ENCODE data around the gene SPRR3.
"Not testable (repeated sequence)": the region's sequence is repeated elsewhere in the genome, so short reads cannot be mapped to it uniquely, and the experiment has no call there.

Gene SPRR3

DNA sequence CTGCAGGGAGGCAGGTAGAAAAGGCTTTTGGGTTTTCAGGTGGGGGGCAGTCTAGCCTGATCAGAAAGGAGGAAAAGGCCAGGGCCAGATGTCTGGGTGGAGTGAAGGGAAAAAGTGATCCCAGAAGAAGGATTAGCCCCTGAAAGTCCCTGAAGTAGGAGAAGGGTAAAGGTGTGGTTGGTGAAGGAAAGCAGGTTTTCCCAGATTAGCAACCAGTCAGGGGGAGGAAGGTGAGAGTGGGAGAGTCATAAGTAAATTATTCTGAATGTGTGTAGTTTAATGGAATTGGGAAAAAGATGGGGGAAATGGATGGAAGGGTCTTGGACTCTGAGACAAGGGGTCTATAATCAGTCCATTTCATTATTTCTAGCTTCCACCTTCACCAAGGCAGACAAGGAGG is 18.3 kb upstream of the SPRR3 start:
- DNase-seq (ENCODE audit: low read depth in 1 of 2, low spot score in 1 of 2) = no peak

DNA sequence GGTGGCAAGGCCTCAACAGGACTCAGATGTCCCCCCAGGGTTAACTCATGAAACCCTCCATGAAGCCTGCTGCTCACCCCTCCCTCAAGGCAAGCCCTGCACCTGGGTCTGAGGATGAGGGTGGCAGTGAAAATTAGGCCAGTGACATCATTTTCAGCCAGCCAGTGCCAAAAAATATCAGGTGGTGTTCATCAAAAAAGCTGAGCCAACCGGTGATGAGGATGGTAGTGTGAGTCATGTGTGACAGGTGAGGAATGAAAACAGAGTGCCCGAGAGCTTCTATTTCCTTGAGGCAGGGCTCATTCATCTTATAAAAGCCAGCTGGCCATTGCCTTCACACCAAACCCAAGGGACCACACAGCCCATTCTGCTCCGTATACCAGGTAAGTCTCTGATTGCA is 17.8 kb upstream of the SPRR3 start, which contains the start of gene SPRR1A:
Gene SPRR1A (plus strand): TSS at position 339 of the 400 bp plus-strand sequence. CDS start 1,150 bp downstream, outside the sequence.
- no peak for DNase-seq (ENCODE audit: low read depth in 1 of 2, low spot score in 1 of 2)

DNA sequence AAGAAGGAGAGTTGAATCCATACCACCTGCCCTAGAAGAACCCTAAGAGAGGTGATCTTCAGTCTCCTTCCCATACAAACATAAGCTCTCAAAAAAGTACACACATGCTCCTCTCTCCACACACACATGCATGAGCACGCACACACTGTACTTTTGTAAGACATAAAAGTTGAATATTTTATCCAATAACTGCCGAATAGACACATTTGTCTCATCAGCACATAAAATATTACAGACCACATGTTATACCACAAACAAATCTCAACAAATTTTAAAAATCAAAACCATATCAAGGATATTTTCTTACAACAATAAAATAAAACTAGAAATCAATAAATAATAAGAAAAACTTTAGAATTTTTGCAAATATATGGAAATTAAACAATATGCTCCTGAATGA is 15.0 kb upstream of the SPRR3 start:
- no peak for DNase-seq (ENCODE audit: low read depth in 1 of 2, low spot score in 1 of 2)

DNA sequence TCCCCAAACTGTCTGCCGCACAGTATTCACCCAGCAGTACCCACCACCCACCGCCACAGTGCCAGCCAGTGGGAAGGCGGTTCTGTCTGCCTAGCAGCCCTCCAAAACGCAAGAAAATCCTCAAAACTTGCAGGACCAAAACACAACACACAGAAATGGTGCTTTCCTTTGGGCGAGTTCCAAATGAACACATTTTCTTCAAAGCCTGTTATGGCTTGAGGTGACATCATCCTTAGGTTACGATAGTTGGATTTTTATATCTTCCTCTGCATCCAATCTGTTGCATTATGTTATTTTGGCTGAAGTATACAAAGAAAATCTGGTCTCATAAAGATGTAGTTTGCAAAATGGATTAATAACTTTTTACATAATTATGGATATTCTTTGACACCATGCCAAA is 8.4 kb upstream of the SPRR3 start:
- no peak for DNase-seq (ENCODE audit: low read depth in 1 of 2, low spot score in 1 of 2)

DNA sequence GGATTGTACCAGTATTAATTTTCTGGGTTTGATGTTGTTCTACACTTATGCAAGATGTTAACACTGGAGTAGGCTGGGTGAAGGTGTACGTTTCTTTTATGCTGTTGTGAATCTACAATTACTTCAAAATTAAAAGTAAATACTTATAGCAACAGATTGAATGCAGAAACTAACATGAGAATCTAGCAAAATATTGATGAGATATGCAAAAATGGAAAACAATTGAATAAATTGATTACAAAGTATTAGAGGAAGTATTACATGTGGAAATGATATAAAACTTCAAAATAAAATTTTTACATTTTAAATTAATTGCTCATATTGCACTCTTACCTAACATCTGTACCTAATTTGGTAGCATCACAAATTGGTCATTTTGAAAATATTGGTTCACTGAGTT is 5.7 kb upstream of the SPRR3 start:
- DNase-seq (ENCODE audit: low read depth in 1 of 2, low spot score in 1 of 2) = no peak

DNA sequence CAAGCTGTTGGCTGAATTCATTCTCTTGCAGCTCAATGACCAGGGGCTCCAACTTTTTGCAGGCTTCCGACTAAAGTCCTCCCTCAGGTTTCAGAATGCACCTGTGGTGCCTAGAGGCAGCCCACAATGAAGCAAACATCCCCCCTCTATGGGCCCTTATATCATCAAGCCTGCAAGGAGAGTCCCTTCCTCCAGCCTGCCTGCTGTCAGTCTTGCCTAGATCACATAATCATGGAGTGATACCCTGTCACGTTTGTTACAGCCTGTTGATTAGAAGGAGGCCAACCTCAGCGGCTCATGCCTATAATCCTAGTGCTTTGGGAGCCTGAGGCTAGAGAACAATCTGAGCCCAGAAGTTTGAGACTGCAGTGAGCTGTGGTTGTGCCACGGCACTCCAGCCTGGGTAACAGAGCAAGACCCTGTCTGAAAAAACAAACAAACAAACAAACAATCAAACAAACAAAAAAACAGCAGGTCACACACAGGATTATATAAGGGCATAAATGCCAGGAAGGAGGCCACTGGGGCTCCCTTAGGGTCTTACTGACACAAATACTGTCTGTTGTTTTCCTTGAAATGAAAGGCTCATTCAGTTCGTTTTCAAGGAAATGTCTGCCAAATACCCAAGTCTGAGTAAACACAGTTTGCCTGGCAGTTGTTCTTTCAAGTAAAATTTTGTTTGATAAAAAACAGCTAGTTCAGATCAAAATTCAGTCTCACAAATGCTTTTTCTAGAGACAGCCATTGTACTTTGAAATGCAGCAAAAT is 4.7 kb upstream of the SPRR3 start:
- DNase-seq (ENCODE audit: low read depth in 1 of 2, low spot score in 1 of 2) = no peak

DNA sequence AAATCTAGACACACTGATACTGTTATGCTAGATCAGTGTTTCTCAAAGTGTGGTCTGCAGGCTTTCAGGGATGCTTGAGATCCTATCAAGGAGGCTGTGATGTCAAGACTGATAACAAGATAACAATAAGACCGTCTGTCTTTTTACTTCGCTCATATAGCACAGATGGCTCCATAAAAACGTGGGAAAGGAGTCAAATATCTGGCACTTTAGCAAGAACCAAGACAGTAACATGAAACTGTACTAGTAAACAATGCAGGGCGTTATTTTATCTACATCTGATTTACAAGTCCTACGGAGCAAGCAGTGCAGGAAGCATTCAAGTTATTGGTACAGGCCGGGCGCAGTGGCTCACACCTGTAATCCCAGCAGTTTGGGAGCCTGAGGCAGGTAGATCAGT is 3.6 kb upstream of the SPRR3 start:
- no peak for DNase-seq (ENCODE audit: low read depth in 1 of 2, low spot score in 1 of 2)

DNA sequence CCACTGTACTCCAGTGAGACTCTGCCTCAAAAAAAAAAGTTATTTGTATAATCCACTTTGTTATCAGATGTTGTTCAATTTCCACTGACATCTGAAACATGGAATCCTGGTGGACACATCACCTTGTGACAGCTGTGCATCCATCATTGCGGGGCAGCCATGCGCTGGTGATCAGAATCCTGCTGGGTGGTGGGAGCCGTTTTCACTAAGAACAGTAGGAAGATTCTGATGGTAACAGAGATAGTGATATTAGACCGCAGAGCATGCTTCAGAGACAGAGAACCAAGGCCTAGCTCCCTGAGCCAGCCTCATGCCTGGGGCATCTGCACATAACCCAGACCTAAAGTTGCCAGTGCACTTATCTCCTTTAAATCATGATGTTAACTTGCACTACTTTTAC is 3.1 kb upstream of the SPRR3 start:
- DNase-seq (ENCODE audit: low read depth in 1 of 2, low spot score in 1 of 2) = no peak

DNA sequence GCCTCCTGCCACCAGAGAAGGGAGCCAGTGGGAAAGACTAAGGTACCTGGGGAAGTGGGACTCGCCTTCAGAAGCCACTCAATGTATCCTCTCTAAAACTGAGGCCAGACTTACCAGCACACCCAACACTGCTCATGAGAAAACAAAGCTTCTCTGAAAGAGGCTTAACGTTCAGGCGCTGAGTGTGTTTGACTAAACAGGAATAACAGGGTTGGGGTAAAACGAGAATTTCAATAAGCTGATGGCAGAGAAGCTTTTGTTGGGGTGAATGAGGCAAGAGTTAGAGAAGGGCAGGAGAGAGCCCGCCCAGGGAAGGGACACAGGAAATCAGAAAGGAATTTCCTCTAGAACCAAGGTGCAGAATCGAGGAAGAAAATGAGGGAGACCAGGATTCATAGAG is 1.7 kb upstream of the SPRR3 start:
- no peak for DNase-seq (ENCODE audit: low read depth in 1 of 2, low spot score in 1 of 2)

DNA sequence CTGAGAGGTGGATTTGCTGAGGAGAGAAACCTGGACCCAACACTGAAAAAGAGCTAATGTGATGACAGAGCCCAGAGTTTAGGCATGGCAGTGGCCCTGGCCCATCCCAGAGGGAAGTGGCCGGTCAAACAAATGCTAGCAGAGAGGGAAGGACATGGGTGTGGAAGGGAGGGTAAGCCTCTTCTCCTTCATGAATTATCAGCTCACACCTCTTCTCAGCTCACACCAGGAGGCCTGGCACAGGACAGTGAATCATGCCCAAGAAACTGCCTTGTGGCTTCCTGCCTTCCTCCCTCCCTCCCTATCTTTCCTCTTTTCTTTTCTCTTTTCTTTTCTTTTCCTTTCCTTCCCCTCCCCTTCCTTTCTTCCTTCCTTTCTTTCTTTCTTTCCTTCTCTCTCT is 1.3 kb upstream of the SPRR3 start:
- no peak for DNase-seq (ENCODE audit: low read depth in 1 of 2, low spot score in 1 of 2)

DNA sequence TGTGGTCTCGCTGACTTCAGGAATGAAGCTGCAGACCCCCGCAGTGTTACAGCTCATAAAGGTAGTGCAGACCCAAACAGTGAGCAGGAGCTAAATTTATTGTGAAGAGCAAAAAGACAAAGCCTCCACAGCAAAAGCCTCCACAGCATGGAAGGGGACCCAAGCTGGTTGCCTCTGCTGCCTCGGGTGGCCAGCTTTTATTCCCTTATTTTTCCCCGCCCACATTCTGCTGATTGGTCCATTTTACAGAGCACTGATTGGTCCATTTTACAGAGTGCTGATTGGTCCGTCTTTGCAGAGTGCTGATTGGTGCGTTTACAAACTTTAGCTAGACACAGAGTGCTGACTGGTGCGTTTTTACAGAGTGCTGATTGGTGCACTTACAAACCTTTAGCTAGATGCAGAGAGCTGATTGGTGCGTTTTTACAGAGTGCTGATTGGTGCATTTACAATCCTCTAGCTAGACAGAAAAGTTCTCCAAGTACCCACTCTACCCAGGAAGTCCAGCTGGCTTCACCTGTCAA is 9.7 kb downstream of the SPRR3 start:
- not testable (repeated sequence) for DNase-seq (ENCODE audit: low read depth in 1 of 2, low spot score in 1 of 2)

DNA sequence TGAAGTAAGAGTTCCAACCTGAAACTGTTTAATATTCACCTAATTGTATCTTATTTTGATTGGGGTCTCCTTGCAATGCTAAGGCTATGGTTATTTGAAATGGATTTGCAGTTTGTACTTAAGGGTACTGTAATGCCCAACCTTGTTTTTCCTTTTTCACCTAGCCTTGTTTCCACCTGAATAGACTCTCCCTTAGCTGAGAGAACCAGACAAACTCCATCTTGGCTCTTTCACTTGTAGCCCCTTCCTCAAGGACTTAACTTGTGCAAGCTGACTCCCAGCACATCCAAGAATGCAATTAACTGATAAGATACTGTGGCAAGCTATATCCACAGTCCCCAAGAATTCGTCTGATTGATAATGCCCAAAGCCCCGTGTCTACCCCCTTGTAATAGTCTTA is 20.3 kb downstream of the SPRR3 start:
- not testable (repeated sequence) for DNase-seq (ENCODE audit: low read depth in 1 of 2, low spot score in 1 of 2)

DNA sequence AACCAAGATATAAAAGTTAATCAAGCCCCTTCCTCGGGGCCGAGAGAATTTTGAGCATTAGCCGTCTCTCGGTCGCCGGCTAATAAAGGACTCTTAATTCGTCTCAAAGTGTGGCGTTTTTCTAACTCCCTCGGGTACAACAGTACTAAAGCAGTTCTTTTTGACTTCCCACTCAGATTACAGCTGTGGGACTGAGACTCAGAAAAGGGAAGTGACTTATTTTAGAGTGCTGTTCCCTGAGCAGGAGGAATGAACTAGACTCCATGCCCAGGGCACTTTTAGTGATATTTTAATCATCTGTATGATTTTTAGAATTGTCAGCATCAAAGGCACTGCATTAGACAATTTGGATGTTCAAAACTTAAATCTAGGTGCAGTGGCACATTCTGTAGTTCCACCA is 20.8 kb downstream of the SPRR3 start:
- not testable (repeated sequence) for DNase-seq (ENCODE audit: low read depth in 1 of 2, low spot score in 1 of 2)

DNA sequence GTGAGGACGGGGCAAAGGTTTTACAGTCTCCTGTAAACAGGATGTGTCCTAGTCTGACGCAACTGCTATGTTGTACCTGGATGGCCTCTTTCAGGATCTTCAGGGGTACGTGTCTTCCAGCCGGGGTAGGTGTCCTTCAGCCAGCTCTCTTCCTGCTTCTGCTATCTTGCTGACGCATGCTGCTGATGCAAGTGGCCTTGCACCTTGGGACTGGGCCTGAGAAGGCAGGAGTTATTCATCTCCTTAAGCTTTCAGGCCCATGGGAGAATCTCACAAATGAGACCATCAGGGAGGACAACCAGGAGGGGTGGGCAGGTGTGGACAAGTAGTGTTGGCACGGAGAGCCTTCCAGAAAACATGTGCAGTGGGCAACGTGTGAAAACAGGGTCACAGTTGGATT is 21.6 kb downstream of the SPRR3 start:
- no peak for DNase-seq (ENCODE audit: low read depth in 1 of 2, low spot score in 1 of 2)

DNA sequence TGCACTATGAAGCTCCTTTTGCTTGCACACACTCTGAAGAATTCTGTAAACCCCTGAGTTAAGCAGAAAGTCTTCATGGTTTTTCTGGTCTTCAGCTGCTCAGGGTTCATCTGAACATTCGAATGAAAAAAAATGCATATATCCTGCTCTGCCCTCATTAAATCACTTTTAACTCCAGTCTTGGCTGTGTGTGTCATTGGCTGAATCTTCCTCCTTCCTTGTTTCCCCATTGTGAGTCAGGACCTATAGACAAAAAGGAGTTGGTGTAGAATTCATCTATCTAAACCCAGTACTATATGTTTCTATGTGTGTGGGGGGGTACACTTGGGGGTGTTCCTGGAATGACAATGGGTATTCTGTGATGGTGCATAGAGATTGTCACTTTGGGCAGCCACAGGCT is 22.9 kb downstream of the SPRR3 start:
- no peak for DNase-seq (ENCODE audit: low read depth in 1 of 2, low spot score in 1 of 2)

DNA sequence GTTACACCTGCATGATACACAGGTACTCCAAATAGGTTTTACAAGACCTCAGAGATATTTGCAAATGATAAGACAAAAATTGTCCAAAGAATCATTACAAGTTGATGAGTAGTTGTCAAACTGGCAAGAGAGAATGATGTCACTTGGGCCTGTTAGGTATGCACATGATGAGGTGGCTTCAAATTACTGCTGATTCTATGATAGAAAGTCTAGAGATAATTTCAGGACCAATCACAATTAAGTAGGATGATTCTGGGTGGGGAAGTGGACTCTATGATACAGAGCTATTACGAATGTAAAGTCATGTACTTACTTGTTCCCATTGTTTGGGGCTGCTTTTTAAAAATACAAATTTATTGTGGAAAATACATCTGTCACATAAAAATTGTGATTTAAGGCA is 24.2 kb downstream of the SPRR3 start:
- DNase-seq (ENCODE audit: low read depth in 1 of 2, low spot score in 1 of 2) = no peak

DNA sequence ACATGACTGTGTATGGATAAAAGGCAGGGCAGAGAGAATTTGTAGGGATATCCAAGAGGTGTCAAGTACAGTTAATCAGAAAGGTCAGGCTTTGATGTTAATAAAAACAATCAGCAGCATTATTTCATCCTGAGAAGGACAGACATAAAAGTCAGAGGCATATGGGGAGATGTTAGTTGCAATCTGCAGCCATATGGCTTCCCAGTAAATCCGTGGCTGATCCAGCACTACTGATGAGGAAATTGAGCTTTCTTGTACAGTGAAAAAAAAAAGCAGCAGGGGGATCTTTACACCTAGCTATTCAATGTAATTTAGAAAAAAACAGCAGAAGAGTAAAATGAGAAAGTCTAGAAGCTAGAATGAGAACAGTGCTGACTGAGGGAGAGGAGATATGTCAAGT is 27.2 kb downstream of the SPRR3 start:
- DNase-seq (ENCODE audit: low read depth in 1 of 2, low spot score in 1 of 2) = no peak

DNA sequence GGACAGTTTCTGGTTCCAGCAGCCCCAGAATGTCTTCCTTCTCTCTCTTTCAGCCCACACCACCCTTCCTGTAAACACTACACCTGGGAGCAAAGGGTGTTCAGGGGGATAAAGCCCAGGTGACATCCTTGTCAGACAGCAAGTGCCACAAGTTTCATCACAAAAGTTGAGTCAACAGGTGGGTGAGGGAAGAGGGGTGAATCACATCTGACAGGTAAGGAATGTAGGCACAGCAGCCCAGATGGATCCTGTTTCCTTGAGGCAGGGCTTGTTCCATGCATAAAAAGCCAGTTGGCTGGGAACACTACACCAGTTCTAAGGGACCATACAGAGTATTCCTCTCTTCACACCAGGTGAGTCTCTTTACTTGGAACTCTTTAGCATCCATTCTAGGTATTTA is 29.3 kb downstream of the SPRR3 start, which contains the start of gene SPRR1B:
Gene SPRR1B (plus strand): TSS at position 309 of the 400 bp plus-strand sequence. CDS start 1,143 bp downstream, outside the sequence.
- DNase-seq (ENCODE audit: low read depth in 1 of 2, low spot score in 1 of 2) = no peak

DNA sequence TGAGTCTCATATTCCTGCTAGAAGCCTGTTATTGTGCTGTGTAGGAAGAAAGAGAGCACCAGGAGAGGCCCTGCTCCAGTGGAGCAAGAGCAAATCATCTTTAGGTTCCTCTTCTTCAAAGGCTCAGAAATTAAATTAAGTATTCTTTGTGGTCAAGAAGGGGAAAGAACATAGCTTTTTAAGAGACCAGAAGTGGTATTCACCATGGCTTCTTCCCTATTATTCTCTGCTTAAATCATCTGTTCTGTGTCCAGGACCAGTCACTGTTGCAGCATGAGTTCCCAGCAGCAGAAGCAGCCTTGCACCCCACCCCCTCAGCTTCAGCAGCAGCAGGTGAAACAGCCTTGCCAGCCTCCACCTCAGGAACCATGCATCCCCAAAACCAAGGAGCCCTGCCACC is 30.5 kb downstream of the SPRR3 start:
- no peak for DNase-seq (ENCODE audit: low read depth in 1 of 2, low spot score in 1 of 2)

DNA sequence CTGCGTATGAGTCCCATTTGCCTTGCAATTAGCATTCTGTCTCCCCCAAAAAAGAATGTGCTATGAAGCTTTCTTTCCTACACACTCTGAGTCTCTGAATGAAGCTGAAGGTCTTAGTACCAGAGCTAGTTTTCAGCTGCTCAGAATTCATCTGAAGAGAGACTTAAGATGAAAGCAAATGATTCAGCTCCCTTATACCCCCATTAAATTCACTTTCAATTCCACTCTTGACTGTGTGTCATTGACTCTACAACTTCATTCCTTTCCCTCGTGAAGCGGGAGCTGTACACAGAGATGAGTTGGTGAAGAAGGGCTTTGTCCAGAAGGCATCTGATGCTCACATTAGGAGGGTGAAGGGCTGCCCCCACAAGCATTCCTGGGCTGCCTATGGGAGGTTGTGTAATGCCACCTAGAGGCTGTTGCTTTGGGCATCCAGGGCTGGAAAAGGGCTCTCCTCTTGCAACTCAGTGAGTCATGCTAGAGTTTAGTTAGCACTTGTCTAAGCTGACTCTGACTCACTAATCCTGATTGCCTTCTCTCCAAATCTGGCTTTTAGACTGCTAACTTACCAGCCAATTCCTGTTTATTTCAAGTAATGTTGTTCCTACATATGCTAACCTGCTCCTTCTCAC is 31.2 kb downstream of the SPRR3 start:
- no peak for DNase-seq (ENCODE audit: low read depth in 1 of 2, low spot score in 1 of 2)

DNA sequence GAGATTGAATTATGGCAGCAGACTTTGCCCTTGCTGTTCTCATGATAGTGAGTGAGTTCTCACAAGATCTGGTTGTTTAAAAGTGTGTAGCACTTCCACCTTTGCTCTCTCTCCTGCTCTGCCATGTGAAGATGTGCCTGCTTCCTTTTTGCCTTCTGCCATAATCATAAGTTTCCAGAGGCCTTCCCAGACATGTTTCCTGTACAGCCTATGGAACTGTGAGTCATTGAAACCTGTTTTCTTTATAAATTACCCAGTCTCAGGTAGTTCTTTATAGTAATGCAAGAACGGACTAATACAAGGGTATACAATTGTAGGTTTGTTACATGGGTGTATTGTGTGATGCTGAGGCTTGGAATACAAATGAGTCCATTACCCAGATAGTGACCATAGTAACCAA is 33.7 kb downstream of the SPRR3 start:
- no peak for DNase-seq (ENCODE audit: low read depth in 1 of 2, low spot score in 1 of 2)

DNA sequence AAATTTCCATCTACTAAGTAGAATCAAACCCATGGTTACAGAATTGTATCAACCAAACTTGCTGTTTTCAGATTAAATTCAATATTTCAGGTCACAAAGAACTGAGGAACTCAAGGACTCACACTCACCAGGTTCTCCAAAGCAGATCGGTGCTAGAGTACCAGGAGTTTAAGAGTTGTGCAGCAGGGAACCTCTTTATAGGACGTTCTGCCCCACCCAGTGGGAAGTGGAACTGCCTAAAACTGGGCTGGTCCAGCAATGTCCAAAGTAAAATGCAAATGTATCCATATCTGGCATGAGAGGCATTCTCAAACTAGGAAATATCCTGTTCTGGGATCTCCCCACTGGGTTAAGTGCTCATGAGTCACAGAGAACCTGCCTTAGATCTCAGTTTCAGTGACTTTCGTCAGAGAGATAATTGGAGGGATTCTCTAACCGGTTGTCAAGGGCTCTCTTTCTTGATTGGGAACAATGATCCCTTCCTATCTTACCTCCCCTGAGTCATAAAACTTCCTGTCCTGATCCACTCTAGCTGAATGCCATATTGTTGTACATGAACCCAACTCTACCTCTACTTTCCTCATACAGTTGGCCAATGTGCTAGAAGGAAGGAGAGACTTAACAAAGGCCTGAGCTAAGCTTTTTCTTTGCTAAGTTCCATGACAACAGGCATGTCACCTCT is 39.5 kb downstream of the SPRR3 start, which contains the start of gene SPRR2D:
Gene SPRR2D (minus strand): TSS at position 171 of the 682 bp plus-strand sequence. CDS start 774 bp downstream, outside the sequence.
- no peak for DNase-seq (ENCODE audit: low read depth in 1 of 2, low spot score in 1 of 2)
